A673 (cell line): ENCODE data around the gene GRIN2D. TPM values are rescaled to one million over a fixed set of nuclear protein-coding genes. Genes with fewer than 3 reads are reported as not detected.

Experiments
- BruUV-seq: library from RNA; stranded (reverse); fragments of 400-500 nt; replicated peaks from 2 replicates; lab custom pipeline; 2021; lab: Mats Ljungman, UMichigan
- CTCF ChIA-PET: fragments of 300-600 bp; sonication (Branson Sonifier 250); formaldehyde crosslinking; loops from one replicate; lab custom pipeline; 2022; ENCODE audit warnings: antibody characterized with exemption; lab: Charles Lee
- POLR2A ChIA-PET: fragments of 300-600 bp; sonication (Branson Sonifier 250); formaldehyde crosslinking; loops from one replicate; lab custom pipeline; 2022; ENCODE audit warnings: antibody characterized with exemption; ENCODE audit not compliant: low non-redundant PET; lab: Charles Lee
- DNase-seq: peaks from one replicate; pipeline ENCODE4 v3.0.0-alpha.2; 2015; ENCODE audit warnings: low spot score
- H3K27ac ChIP-seq: fragments of 200-600 bp; sonication (generic); 2 replicates; pipeline ENCODE4 v1.5.1; 2016; ENCODE audit warnings: mixed run types, low read depth, mild to moderate bottlenecking, mixed read lengths, antibody characterized with exemption, low read length; ENCODE audit not compliant: poor library complexity, severe bottlenecking
- H3K27me3 ChIP-seq: fragments of 200-600 bp; sonication (generic); replicated peaks from 2 replicates; pipeline ENCODE4 v1.6.1; 2017; ENCODE audit warnings: mixed run types, low read depth, mild to moderate bottlenecking, mixed read lengths, antibody characterized with exemption, low read length; ENCODE audit not compliant: insufficient read depth, poor library complexity
- H3K36me3 ChIP-seq: fragments of 200-600 bp; sonication (generic); 2 replicates; pipeline ENCODE4 v1.6.1; 2016; ENCODE audit warnings: mixed run types, mild to moderate bottlenecking, mixed read lengths, antibody characterized with exemption, low read length; ENCODE audit not compliant: insufficient read depth, poor library complexity, severe bottlenecking
- H3K4me1 ChIP-seq: fragments of 200-600 bp; sonication (generic); 2 replicates; pipeline ENCODE4 v1.6.1; 2017; ENCODE audit warnings: mixed run types, mild to moderate bottlenecking, mixed read lengths, antibody characterized with exemption, low read length; ENCODE audit not compliant: insufficient read depth, poor library complexity, severe bottlenecking
- H3K4me3 ChIP-seq: fragments of 200-600 bp; sonication (generic); 2 replicates; pipeline ENCODE4 v1.5.1; 2016; ENCODE audit warnings: low read depth, mixed run types, mild to moderate bottlenecking, mixed read lengths, low read length; ENCODE audit not compliant: poor library complexity, severe bottlenecking
- H3K9me3 ChIP-seq: fragments of 200-600 bp; sonication (generic); 2 replicates; pipeline ENCODE4 v1.6.1; 2016; ENCODE audit warnings: mixed run types, low read depth, mild to moderate bottlenecking, mixed read lengths, antibody characterized with exemption, low read length; ENCODE audit not compliant: poor library complexity, severe bottlenecking
- CTCF ChIP-seq: fragments of 300-800, 200-600 bp; sonication (generic); conservative IDR thresholded peaks from 2 replicates; pipeline ENCODE4 v1.5.1; 2017; ENCODE audit warnings: low read depth, mild to moderate bottlenecking, antibody characterized with exemption, low read length, moderate library complexity, mixed read lengths
- EZH2 ChIP-seq: fragments of 200-600 bp; sonication (generic); IDR thresholded peaks from 2 replicates; pipeline ENCODE4 v1.6.1; 2017; ENCODE audit warnings: borderline replicate concordance, low read depth, mild to moderate bottlenecking, mixed read lengths, antibody characterized with exemption, low read length; ENCODE audit not compliant: poor library complexity, severe bottlenecking
- intact Hi-C: fragments of 100-400 bp; cut with micrococcal nuclease; formaldehyde crosslinking; loops from one replicate; pipeline ENCODE4 v1.10.0; 2022; ENCODE audit not compliant: unreplicated experiment
- total RNA-seq: library from RNA; stranded (reverse); gene quantifications from 2 replicates; pipeline ENCODE4 v1.2.3, GENCODE V29; 2021

The GRIN2D gene
- total RNA-seq, 1 experiment from 2014 or later = 10.4 TPM

GRCh38 chr19:48348045-48348444 lies 45.4 kb upstream of the GRIN2D start:
- TF ChIP-seq CTCF (no peak), EZH2 (no peak)
- no peaks in the 10 kb centered on the region for H3K9me3 ChIP-seq
- no peak overlapping the region for H3K27ac ChIP-seq
- no peak for DNase-seq
- H3K4me3 ChIP-seq = no peak overlapping the region
- intact Hi-C loops = no loop called here
- ChIA-PET CTCF (no interaction called here), POLR2A (no interaction called here)
- no TSS peak for BruUV-seq
- no peaks in the 10 kb centered on the region for H3K27me3 ChIP-seq
- no peaks in the 10 kb centered on the region for H3K36me3 ChIP-seq
- H3K4me1 ChIP-seq = no peaks in the 10 kb centered on the region

DNA sequence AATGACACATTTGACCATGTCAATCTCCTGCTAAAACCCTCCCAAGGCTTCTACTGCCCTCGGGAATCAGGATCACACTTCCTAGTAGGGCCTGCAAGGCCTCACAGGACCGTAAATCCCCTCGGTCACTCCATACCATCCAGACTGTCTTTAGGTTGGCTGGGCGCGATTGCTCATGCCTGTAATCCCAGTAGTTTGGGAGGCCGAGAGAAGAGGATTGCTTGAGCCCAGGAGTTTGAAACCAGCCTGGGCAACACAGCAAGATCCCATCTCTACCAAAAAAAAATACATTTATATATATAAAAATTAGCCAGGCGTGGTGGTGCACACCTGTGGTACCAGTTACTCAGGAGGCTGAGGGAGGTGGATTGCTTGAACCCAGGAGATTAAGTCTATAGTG lies 44.7 kb upstream of the GRIN2D start:
- TF ChIP-seq CTCF = no peak
- Histone ChIP-seq H3K36me3 (no peaks in the 10 kb centered on the region), H3K4me3 (no peak overlapping the region), H3K4me1 (no peaks in the 10 kb centered on the region), H3K27ac (no peak overlapping the region), H3K27me3 (no peaks in the 10 kb centered on the region), H3K9me3 (no peaks in the 10 kb centered on the region)
- ChIA-PET POLR2A (interaction anchor here (0.5 kb wide), 1 partner anchor 15 kb away, joined by 7 read pairs; no protein-coding TSS in a partner anchor), CTCF (no interaction called here)
- no TSS peak for BruUV-seq
- intact Hi-C loops = no loop called here
- DNase-seq = no peak

DNA sequence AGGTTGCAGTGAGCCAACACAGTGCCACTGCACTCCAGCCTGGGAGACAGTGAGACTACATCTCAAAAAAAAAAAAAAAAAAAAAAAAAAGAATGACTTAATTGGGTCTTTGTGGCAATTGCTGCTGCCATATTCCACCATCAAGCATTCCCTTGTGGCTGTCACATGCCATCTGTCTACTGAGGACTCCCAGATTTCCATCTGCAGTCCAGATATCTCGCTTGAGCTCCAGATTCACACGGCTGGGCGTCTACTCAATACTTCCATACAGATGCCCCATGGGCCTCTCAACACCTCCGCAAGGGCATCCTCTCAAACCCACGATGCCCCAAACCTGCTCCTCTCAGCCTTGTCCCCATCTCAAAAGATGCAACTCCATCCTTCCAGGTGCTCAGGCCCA lies 42.6 kb upstream of the GRIN2D start:
- intact Hi-C loops = no loop called here
- Histone ChIP-seq H3K4me3 (no peak overlapping the region), H3K36me3 (no peaks in the 10 kb centered on the region), H3K27me3 (no peaks in the 10 kb centered on the region), H3K4me1 (no peaks in the 10 kb centered on the region), H3K27ac (no peak overlapping the region), H3K9me3 (no peaks in the 10 kb centered on the region)
- no peak for DNase-seq
- ChIA-PET CTCF (interaction anchor here (0.5 to 1.4 kb wide), 10 partner anchors 12 to 513 kb away, joined by 3 to 11 read pairs (median 3); partner anchors contain the start of genes SYNGR4 and TMEM143), POLR2A (no interaction called here)
- no TSS peak for BruUV-seq
- TF ChIP-seq CTCF = no peak
